ENCODE data around the gene ZNF710. TPM values are rescaled to one million over a fixed set of nuclear protein-coding genes. Genes with fewer than 3 reads are reported as not detected.

The ZNF710 gene
- total RNA-seq, 2 experiments from 2014 or later = 13.8 to 19.0 TPM

- Histone ChIP-seq H3K4me2 (ENCODE audit: low read length) (no peak overlapping the region), H3K79me2 (ENCODE audit: insufficient read depth, low read depth, low read length) (no peaks in the 10 kb centered on the region), H4K20me1 (ENCODE audit: insufficient read depth, low read length) (no peaks in the 10 kb centered on the region), H3K36me3 (ENCODE audit: insufficient read depth, low read length) (no peaks in the 10 kb centered on the region), H3K27ac (ENCODE audit: low read depth, low read length, poor library complexity, severe bottlenecking) (no peak overlapping the region), H3K9me3 (ENCODE audit: low read length) (peaks cover 14% of the 10 kb centered on the region; the same call in 1 of the 2 replicates), H3K4me3 (ENCODE audit: low read depth, low read length, poor library complexity, severe bottlenecking) (no peak overlapping the region), H3K9me2 (ENCODE audit: insufficient read depth, low read length) (no peaks in the 10 kb centered on the region), H2AFZ (ENCODE audit: low read length) (no peak overlapping the region), H3K4me1 (ENCODE audit: insufficient read depth, low read length, poor library complexity, severe bottlenecking) (no peaks in the 10 kb centered on the region)
- BruUV-seq (replicated peaks) = no TSS peak
- no peak for DNase-seq (ENCODE audit: low spot score)
- TF ChIP-seq, protein P1, sequence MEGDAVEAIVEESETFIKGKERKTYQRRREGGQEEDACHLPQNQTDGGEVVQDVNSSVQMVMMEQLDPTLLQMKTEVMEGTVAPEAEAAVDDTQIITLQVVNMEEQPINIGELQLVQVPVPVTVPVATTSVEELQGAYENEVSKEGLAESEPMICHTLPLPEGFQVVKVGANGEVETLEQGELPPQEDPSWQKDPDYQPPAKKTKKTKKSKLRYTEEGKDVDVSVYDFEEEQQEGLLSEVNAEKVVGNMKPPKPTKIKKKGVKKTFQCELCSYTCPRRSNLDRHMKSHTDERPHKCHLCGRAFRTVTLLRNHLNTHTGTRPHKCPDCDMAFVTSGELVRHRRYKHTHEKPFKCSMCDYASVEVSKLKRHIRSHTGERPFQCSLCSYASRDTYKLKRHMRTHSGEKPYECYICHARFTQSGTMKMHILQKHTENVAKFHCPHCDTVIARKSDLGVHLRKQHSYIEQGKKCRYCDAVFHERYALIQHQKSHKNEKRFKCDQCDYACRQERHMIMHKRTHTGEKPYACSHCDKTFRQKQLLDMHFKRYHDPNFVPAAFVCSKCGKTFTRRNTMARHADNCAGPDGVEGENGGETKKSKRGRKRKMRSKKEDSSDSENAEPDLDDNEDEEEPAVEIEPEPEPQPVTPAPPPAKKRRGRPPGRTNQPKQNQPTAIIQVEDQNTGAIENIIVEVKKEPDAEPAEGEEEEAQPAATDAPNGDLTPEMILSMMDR (conservative IDR thresholded peaks at IDR 0.05; ENCODE audit: low read length) = no peak
- no peak for TF ChIP-seq EZH2phosphoT487 (IDR thresholded peaks at IDR 0.05; ENCODE audit: borderline replicate concordance, low read depth, low read length)
- POLR2A ChIA-PET = interaction anchor here (0.6 kb wide), 1 partner anchor 94 kb away, joined by 3 read pairs; no protein-coding TSS in a partner anchor
- intact Hi-C loops (cut with micrococcal nuclease; ENCODE audit: unreplicated experiment) = no loop called here
- CTCF ChIA-PET (ENCODE audit: unreplicated experiment) = no interaction called here
Measured at GRCh38 chr15:90113166-90113565, 112.0 kb downstream of the ZNF710 start.

GRCh38 chr15:90114451-90114901 lies 113.4 kb downstream of the ZNF710 start:
- H3K4me3 ChIP-seq (ENCODE audit: low read depth, low read length, poor library complexity, severe bottlenecking) = no peak overlapping the region
- no peaks in the 10 kb centered on the region for H3K79me2 ChIP-seq (ENCODE audit: insufficient read depth, low read depth, low read length)
- no peak for DNase-seq (ENCODE audit: low spot score)
- no peak overlapping the region for H3K27ac ChIP-seq (ENCODE audit: low read depth, low read length, poor library complexity, severe bottlenecking)
- H4K20me1 ChIP-seq (ENCODE audit: insufficient read depth, low read length) = no peaks in the 10 kb centered on the region
- no peaks in the 10 kb centered on the region for H3K36me3 ChIP-seq (ENCODE audit: insufficient read depth, low read length)
- H2AFZ ChIP-seq (ENCODE audit: low read length) = no peak overlapping the region
- intact Hi-C loops (cut with micrococcal nuclease; ENCODE audit: unreplicated experiment) = no loop called here
- no peak overlapping the region for H3K4me2 ChIP-seq (ENCODE audit: low read length)
- ChIA-PET POLR2A (interaction anchor here (0.7 kb wide), 1 partner anchor 226 kb away, joined by 3 read pairs; no protein-coding TSS in a partner anchor), CTCF (ENCODE audit: unreplicated experiment) (no interaction called here)
- H3K9me3 ChIP-seq (ENCODE audit: low read length) = peaks cover 14% of the 10 kb centered on the region; the same call in 1 of the 2 replicates
- H3K9me2 ChIP-seq (ENCODE audit: insufficient read depth, low read length) = no peaks in the 10 kb centered on the region
- TF ChIP-seq, protein P1 (conservative IDR thresholded peaks at IDR 0.05; ENCODE audit: low read length) = no peak
- TF ChIP-seq EZH2phosphoT487 (IDR thresholded peaks at IDR 0.05; ENCODE audit: borderline replicate concordance, low read depth, low read length) = no peak
- no peaks in the 10 kb centered on the region for H3K4me1 ChIP-seq (ENCODE audit: insufficient read depth, low read length, poor library complexity, severe bottlenecking)
- no TSS peak for BruUV-seq (replicated peaks)

- H3K9me3 ChIP-seq (ENCODE audit: low read length) = peaks cover 14% of the 10 kb centered on the region; the same call in 1 of the 2 replicates
- H3K4me1 ChIP-seq (ENCODE audit: insufficient read depth, low read length, poor library complexity, severe bottlenecking) = no peaks in the 10 kb centered on the region
- H2AFZ ChIP-seq (ENCODE audit: low read length) = no peak overlapping the region
- DNase-seq (ENCODE audit: low spot score) = no peak
- no peak overlapping the region for H3K27ac ChIP-seq (ENCODE audit: low read depth, low read length, poor library complexity, severe bottlenecking)
- H3K4me2 ChIP-seq (ENCODE audit: low read length) = no peak overlapping the region
- intact Hi-C loops (cut with micrococcal nuclease; ENCODE audit: unreplicated experiment) = no loop called here
- no TSS peak for BruUV-seq (replicated peaks)
- H3K36me3 ChIP-seq (ENCODE audit: insufficient read depth, low read length) = no peaks in the 10 kb centered on the region
- TF ChIP-seq EZH2phosphoT487 (IDR thresholded peaks at IDR 0.05; ENCODE audit: borderline replicate concordance, low read depth, low read length) = no peak
- TF ChIP-seq, protein P1 (conservative IDR thresholded peaks at IDR 0.05; ENCODE audit: low read length) = no peak
- H4K20me1 ChIP-seq (ENCODE audit: insufficient read depth, low read length) = no peaks in the 10 kb centered on the region
- H3K4me3 ChIP-seq (ENCODE audit: low read depth, low read length, poor library complexity, severe bottlenecking) = no peak overlapping the region
- H3K79me2 ChIP-seq (ENCODE audit: insufficient read depth, low read depth, low read length) = no peaks in the 10 kb centered on the region
- CTCF ChIA-PET (ENCODE audit: unreplicated experiment) = no interaction called here
- H3K9me2 ChIP-seq (ENCODE audit: insufficient read depth, low read length) = no peaks in the 10 kb centered on the region
- POLR2A ChIA-PET = no interaction called here
Measured at GRCh38 chr15:90115783-90116182, 114.7 kb downstream of the ZNF710 start.

Measured in OCI-LY7 (cell line).